ENCODE measurements around the gene MEF2A.

Gene MEF2A

GRCh38 chr15:99677540-99678134 lies 111.9 kb downstream of the MEF2A start:
- TF ChIP-seq, protein P1, sequence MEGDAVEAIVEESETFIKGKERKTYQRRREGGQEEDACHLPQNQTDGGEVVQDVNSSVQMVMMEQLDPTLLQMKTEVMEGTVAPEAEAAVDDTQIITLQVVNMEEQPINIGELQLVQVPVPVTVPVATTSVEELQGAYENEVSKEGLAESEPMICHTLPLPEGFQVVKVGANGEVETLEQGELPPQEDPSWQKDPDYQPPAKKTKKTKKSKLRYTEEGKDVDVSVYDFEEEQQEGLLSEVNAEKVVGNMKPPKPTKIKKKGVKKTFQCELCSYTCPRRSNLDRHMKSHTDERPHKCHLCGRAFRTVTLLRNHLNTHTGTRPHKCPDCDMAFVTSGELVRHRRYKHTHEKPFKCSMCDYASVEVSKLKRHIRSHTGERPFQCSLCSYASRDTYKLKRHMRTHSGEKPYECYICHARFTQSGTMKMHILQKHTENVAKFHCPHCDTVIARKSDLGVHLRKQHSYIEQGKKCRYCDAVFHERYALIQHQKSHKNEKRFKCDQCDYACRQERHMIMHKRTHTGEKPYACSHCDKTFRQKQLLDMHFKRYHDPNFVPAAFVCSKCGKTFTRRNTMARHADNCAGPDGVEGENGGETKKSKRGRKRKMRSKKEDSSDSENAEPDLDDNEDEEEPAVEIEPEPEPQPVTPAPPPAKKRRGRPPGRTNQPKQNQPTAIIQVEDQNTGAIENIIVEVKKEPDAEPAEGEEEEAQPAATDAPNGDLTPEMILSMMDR (IDR thresholded peaks at IDR 0.05; ENCODE audit: low read length): no peak
- TF ChIP-seq EZH2 (IDR thresholded peaks at IDR 0.05; ENCODE audit: borderline replicate concordance, low read length): no peak
- no peak overlapping the region for H3K4me3 ChIP-seq (ENCODE audit: low read depth, low read length, poor library complexity, severe bottlenecking)
- H3K4me2 ChIP-seq (ENCODE audit: low read length): no peak overlapping the region
- H3K9me3 ChIP-seq (ENCODE audit: low read length): no peaks in the 10 kb centered on the region
- peaks cover 82% of the 10 kb centered on the region for H3K36me3 ChIP-seq (ENCODE audit: insufficient read depth, low read length)
- no peak overlapping the region for H2AFZ ChIP-seq (ENCODE audit: low read length)
- 0 out of 2 replicates have a peak, but pooled peaks cover 3% of the 10 kb centered on the region for H3F3A ChIP-seq (ENCODE audit: insufficient read depth, low read length)
- H3K4me1 ChIP-seq (ENCODE audit: insufficient read depth, low read length, severe bottlenecking): no peaks in the 10 kb centered on the region
- no peak overlapping the region for H3K9ac ChIP-seq (ENCODE audit: low read length)
- no peaks in the 10 kb centered on the region for H3K79me2 ChIP-seq (ENCODE audit: insufficient read depth, low read length)
- no peak overlapping the region for H3K27ac ChIP-seq (ENCODE audit: low read depth, low read length, poor library complexity, severe bottlenecking)
- no peaks in the 10 kb centered on the region for H3K9me2 ChIP-seq (ENCODE audit: low read depth, low read length)
- no peaks in the 10 kb centered on the region for H3K27me3 ChIP-seq (ENCODE audit: insufficient read depth, low read length)
- no peaks in the 10 kb centered on the region for H4K20me1 ChIP-seq (ENCODE audit: insufficient read depth, low read length)

- TF ChIP-seq EZH2 (IDR thresholded peaks at IDR 0.05; ENCODE audit: borderline replicate concordance, low read length): no peak
- TF ChIP-seq, protein P1 (IDR thresholded peaks at IDR 0.05; ENCODE audit: low read length): no peak
- H3F3A ChIP-seq (ENCODE audit: insufficient read depth, low read length): 0 out of 2 replicates have a peak, but pooled peaks cover 3% of the 10 kb centered on the region
- no peak overlapping the region for H3K27ac ChIP-seq (ENCODE audit: low read depth, low read length, poor library complexity, severe bottlenecking)
- H4K20me1 ChIP-seq (ENCODE audit: insufficient read depth, low read length): no peaks in the 10 kb centered on the region
- no peak overlapping the region for H3K9ac ChIP-seq (ENCODE audit: low read length)
- peaks cover 84% of the 10 kb centered on the region for H3K36me3 ChIP-seq (ENCODE audit: insufficient read depth, low read length)
- no peaks in the 10 kb centered on the region for H3K79me2 ChIP-seq (ENCODE audit: insufficient read depth, low read length)
- no peaks in the 10 kb centered on the region for H3K4me1 ChIP-seq (ENCODE audit: insufficient read depth, low read length, severe bottlenecking)
- H2AFZ ChIP-seq (ENCODE audit: low read length): no peak overlapping the region
- H3K9me3 ChIP-seq (ENCODE audit: low read length): no peaks in the 10 kb centered on the region
- no peak overlapping the region for H3K4me3 ChIP-seq (ENCODE audit: low read depth, low read length, poor library complexity, severe bottlenecking)
- H3K9me2 ChIP-seq (ENCODE audit: low read depth, low read length): no peaks in the 10 kb centered on the region
- H3K4me2 ChIP-seq (ENCODE audit: low read length): no peak overlapping the region
- H3K27me3 ChIP-seq (ENCODE audit: insufficient read depth, low read length): no peaks in the 10 kb centered on the region
These were observed 114.5 kb downstream of the MEF2A start for GRCh38 chr15:99680276-99680675.

DNA sequence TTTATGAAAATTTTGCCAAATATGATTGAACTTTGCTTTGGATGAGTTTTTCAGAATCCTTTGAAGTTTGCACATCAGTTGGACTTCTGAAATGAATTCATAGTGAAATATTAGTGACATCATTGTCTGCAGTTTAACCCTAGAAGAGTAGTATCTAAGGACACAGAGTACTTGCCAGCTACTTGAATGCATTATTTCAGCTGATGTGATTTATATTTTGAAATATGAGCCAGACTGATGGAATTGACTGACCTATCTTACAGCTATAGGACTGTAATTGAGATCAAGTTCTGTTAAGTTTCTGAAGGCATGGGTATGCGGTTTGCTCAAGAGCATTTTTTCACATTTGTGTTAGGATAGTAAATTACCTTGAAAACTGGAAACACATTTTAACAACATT lies 116.2 kb downstream of the MEF2A start:
- Histone ChIP-seq H3K36me3 (ENCODE audit: insufficient read depth, low read length) (peaks cover 85% of the 10 kb centered on the region), H3K27me3 (ENCODE audit: insufficient read depth, low read length) (no peaks in the 10 kb centered on the region), H3K9ac (ENCODE audit: low read length) (no peak overlapping the region), H3K27ac (ENCODE audit: low read depth, low read length, poor library complexity, severe bottlenecking) (no peak overlapping the region), H3K4me1 (ENCODE audit: insufficient read depth, low read length, severe bottlenecking) (no peaks in the 10 kb centered on the region), H3K9me2 (ENCODE audit: low read depth, low read length) (no peaks in the 10 kb centered on the region), H3K4me3 (ENCODE audit: low read depth, low read length, poor library complexity, severe bottlenecking) (no peak overlapping the region), H3K79me2 (ENCODE audit: insufficient read depth, low read length) (no peaks in the 10 kb centered on the region), H2AFZ (ENCODE audit: low read length) (no peak overlapping the region), H3K9me3 (ENCODE audit: low read length) (peaks cover 12% of the 10 kb centered on the region; the same call in 1 of the 2 replicates), H3F3A (ENCODE audit: insufficient read depth, low read length) (0 out of 2 replicates have a peak, but pooled peaks cover 3% of the 10 kb centered on the region), H4K20me1 (ENCODE audit: insufficient read depth, low read length) (no peaks in the 10 kb centered on the region), H3K4me2 (ENCODE audit: low read length) (no peak overlapping the region)
- TF ChIP-seq, protein P1 (IDR thresholded peaks at IDR 0.05; ENCODE audit: low read length): no peak
- TF ChIP-seq EZH2 (IDR thresholded peaks at IDR 0.05; ENCODE audit: borderline replicate concordance, low read length): no peak

Data from OCI-LY1 (cell line).